HG03025 (cell line): ENCODE data around the gene TATDN2.

Source experiments
- ATAC-seq: cut with Tn5 transposase; IDR thresholded peaks from one replicate; pipeline ENCODE4 v1.9.1; 2021; ENCODE audit warnings: mild to moderate bottlenecking, moderate library complexity; ENCODE audit not compliant: unreplicated experiment, low FRiP score

TATDN2 gene

DNA sequence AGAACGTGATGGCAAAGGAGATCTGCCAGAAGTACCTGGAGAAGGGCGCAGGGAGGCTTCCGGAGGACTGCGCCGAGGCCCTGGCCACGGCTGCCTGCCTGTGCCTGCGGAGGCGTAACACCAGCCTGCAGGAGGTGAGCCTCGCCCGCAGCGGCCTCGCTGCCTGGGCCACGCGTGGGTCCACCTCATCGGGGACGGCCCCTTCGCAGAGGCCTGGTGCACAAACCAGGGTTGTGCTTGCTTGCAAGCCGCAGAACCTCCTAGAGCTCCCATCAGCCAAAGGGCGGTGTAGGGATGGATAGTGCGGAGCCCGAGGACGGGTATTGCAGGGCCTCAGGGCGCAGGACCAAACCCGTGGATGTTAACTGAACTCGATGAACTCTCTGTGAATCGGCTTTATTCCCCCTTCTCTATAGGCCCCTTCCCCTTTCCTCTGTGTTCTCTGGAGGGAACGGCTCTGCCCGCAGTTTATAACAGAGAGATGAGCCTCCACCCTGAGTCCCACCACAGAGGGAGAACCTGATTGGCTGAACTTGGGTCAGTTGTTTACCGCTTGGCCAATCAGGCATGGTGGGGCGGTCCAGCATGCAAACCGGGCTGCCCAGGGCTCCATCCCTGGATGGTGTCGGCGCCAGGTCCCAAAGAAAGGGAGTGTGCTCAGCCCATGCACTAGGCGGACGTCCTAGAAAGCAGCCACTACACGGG, 13.6 kb upstream of the TATDN2 start:
- ATAC-seq, result no peak

DNA sequence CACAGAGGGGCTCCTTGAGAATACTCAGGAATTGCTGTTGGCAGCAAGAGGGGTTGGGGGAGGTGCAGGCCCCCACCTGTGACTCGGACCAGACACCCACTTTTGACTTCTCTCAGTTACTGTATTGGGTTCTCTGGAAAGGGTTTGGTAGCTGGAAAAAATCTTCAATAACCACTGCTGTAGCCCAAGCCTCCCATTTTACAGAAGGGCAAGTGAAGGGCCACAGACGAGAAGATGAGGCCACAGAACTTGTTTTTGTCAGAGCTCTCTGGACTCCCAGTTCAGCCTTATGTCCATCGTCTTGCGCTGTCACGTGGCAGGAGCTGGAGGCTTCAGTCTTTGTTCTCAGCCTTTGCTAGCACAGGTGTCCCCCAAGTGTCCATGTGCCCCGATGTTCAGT, 12.7 kb upstream of the TATDN2 start:
- ATAC-seq, result no peak

DNA sequence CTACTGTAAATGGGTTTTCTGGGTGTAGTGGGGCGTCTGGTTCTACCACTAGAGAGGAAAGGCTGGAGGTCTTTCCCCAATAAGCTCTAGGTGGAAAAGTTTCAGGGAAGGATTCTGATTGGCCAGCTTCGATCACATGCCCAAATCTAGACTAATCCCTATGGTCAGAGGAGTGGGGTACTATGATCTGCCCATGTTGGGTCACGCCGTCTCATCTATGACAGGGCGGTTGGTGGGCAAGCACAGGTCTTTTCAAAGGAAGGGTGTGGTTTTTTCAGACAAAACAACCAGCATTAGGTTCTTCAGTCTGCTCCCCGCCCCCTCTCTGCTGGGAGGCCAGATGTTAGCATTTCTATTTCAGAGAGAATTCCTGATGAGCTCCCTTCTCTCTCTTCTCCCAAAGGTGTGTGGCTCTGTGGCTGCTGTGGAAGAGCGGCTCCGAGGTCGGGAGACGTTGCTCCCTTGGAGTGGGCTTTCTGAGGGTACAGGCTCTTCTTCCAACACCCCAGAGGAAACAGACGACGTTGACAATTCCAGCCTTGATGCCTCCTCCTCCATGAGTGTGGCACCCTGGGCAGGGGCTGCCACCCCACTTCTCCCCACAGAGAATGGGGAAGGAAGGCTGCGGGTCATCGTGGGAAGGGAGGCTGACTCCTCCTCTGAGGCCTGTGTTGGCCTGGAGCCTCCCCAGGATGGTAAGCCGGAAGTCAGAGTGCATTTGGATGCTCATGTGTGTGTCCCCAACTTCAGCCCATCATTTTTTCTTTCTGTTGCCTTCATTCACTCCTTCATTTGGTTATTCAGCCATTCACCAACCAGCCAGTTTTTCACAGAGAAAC, 9.7 kb upstream of the TATDN2 start:
- ATAC-seq, result no peak

DNA sequence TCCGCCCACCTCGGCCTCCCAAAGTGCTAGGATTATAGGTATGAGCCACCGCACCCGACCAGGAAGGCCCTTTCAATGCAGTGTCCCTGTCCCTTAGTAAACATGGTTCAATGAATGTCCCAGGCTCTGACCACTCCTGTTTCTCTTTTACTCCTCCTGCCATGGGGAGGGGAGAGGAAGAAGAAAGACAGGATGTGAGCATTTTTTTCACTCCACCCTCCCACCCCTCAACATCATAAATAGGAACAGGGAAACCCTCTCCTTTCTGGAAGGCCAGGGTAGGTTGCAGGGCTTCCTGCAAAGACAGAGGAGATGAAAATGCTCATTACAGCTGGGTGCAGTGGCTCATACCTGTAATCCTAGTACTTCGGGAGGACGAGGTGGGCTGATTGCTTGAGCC, 7.5 kb upstream of the TATDN2 start:
- ATAC-seq, result no peak

DNA sequence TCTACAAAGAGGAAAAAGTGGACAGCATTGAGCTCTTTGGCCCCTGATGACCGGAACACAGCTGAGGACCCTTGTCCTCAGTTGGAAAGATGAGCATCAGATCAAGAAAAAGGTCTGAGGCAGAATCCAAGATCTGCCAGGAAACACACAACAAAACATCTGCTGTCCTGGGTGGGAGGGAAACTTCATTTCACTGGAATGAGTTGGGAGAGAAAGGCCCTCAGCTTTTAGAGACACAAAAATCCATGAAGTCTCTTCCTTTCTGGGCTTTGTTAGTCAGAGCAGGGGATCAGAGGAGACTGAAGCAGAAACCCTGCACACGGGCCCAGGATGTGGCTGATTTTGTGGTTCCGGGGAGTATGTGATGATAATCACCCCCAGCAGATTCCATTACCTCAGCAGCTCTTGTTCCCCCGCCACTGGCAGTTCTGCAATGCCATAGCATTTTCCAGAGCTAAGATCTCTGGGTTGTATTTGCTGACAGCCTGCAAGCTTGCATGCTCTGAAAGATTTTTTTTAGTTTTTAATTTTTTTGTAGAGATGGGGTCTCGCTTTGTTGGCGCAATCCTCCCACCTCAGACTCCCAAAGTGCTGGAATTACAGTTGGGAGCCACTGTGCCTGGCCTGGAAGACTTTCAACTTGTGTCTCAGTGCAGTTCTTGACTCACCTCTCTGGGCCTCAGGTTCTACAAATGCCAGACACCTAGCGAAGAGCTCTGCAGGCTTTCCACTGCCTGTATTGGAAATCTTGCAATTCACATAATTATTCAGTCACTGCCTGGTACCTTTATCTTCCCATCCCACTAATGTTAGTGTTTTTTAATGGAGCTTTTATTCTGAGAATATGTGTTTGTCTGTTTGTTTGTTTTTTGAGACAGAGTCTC, 5.8 kb upstream of the TATDN2 start:
- no peak for ATAC-seq

DNA sequence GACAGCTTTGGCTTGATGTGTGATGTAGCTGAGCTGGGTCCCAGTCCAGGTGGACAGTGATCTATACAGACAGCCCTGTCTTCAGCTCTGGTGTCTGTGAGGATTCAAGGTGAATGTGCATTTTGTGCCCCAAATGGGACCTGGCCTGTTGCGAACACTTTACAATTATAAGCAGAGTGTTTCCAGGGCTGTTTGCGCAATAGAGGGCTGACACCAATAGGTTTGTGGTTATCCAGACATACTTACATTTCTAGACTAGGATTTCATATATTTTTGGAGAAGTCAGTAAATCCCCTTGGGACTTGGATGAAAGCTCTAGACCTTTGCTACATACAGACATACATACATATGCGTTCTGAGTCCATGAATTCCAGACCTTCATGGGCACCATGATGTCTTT, 4.2 kb upstream of the TATDN2 start:
- ATAC-seq, result no peak

DNA sequence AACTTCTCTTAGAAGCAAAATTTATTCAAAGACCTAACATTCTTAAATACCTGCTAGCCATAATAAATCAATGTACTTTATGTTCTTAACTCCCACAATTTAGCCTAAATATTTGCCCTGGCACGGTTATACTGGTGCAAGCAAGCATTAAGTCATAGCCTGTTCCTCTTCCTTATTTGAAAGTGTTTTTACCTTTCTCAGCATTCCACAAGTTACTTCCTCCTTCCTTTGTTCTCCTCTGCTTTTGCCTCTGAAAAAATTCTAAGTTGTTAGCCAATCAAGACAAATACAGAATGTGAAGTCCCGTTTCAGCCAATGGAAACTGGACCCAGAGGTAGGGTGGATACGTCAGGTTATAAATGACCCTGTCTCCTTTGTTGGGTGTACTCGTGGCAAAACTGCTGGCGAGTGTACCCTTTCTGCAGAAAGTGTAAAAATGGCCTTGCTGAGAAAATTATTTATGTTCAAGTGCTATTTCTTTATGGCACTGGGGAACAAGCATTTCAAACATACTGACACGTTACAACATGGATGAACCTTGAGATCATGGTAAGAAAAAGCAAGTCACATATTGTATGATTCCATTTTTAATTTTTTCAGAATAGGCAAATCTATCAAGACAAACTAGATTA, 3.1 kb upstream of the TATDN2 start:
- no peak for ATAC-seq

DNA sequence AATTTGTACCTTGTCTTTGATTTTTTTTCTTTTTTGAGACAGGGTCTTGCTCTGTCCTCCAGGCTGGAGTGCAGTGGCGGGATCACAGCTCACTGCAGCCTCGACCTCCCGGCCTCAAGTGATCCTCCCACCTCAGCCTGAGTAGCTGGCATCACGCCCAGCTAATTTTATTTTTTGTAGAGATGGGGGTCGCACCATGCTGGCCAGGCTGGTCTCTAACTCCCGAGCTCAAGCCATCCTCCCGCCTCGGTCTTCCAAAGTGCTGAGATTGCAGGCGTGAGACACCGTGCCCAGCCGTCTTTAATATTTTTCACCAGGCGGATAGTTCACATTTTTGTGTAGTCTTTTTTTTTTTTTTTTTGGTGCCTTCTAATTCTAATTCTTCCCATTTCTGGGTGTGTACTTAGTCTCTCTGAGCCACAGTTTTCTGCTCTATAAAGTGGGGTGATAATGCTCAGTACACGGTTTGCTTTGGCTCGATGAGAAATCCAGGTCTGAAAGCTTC, 528 bp upstream of the TATDN2 start:
- no peak for ATAC-seq

DNA sequence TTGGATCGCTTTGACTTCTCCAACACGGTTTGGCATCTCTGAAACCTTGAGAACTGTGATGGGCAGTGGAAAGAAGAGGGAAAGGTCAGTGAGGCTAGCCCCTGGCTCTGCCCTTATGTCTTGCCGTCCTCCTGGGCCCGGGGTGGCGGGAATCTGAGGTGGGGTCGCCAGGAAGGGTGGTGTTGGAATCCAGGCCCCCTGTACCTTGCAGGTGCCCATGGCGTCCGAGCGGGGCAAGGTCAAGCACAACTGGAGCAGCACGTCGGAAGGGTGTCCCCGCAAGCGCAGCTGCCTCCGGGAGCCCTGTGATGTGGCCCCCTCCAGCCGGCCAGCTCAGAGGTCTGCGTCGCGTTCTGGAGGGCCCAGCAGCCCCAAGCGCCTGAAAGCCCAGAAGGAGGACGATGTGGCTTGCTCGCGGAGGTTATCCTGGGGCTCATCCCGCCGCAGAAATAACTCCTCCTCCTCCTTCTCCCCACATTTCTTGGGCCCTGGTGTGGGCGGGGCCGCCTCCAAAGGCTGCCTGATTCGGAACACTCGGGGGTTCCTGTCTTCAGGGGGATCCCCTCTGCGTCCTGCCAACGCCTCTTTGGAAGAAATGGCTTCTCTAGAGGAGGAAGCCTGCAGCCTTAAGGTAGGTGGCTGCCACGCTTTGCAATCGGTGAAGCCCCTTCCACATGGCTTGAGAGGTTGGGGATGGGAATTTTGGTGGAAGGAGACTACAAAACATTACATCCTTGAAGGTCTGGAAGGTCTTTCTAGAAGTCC, 907 bp downstream of the TATDN2 start:
- ATAC-seq, result no peak

DNA sequence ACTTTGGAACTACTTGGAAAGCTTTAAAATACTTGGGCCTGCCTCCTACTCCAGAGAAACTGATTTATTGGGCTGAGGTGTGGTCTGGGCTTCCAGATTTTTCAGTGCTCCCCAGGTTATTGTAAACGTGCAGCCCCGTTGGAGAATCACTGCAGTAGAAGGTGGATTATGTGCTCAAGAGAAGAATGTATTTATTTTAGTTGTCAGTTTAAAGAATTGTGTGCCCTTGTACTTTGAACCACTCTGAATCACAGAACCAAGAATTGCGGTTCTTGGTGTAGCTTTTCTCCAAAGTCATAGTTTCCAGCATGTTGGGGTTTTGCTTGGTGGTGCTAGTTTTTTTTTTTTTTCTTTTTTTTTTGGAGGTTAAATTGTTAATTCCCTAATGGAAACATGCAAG, 1.6 kb downstream of the TATDN2 start:
- ATAC-seq, result no peak

DNA sequence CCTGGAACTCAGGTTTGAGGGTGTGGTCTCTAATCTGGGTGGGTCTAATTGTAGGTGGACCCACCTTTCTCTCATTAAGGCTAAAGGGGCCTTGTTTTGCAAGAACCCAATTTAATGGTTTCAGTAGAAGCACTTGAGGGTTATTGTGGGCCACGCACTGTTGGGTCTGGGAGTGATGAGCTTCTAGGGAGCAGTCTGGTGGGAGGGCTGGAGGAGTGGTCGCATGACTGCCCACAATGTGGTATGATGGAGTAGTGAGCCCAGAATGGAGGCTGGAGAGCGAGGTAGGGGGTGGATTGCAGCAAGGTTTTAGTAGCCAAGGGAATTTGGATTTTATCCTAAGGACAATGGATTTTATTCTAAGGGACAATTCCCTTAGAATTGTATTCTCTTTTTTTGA, 2.7 kb downstream of the TATDN2 start:
- no peak for ATAC-seq

DNA sequence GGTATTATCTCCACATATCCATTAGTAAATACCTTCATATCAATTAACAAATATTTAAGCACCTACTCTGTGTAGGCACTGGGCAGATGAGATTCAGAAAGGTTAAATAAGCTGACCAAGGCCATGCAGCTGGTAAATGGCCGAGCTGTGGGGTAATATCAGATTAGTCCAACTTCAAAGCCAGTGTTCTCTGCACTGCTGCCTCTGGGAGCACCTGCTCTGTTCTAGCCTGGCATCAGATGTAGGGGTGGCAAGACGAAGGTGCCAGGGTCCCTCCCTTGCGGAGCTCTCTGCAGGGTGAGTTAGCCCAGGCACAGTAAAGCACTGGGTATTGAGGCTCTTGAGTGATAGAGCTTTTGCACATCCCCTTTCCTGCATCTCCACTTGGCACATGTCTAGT, 5.5 kb downstream of the TATDN2 start:
- ATAC-seq, result no peak

DNA sequence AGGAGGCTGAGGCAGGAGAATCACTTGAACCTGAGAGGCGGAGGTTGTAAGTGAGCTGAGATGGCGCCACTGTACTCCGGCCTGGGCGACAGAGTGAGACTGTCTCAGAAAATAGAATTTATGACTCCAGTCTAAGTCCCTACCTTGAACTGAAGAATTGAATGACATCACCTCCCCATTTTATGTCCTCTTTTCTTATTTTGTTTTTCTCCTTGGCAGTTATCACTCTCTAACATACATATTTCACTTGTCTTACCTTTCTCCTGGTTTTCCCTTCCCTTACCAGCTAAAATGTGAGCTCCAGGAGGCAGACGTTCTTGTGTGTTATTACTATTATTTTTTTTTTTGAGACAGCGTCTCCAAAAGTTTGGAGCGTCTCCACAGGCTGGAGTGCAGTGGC, 7.6 kb downstream of the TATDN2 start:
- no peak for ATAC-seq

DNA sequence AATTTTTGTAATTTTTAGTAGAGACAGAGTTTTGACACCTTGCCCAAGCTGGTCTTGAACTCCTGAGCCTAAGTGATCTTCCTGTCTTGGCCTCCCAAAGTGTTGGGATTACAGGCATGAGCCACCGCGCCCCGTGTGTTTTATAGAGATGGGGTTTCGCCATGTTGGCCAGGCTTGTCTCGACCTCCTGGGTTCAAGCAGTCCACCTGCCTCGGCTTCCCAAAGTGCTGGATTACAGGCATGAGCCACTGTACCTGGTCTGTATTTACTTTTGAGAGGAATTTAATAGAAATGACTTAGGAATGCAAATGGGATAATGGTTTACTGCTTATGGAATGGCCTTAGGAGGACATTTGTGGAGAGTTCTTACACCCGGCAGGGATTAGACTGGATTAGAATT, 10.8 kb downstream of the TATDN2 start:
- ATAC-seq, result no peak

DNA sequence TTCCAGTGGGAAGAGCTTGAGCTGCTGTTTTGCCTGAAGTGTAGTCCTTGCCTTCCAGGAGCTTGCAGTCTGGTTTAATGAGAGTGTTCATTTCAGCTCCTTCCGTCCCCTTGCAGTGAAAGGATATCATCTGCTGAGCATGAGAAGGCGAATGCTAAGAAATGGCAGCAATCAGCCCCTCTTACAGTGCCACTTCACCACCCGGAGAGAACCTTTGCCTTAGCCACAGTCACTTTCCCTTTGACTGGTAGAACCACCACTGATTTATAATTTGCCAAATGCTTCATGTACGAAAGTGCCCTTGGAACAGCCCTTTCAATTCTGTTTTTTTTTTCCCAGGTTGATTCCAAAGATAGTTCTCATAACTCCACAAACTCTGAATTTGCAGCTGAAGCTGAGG, 11.5 kb downstream of the TATDN2 start:
- no peak for ATAC-seq

DNA sequence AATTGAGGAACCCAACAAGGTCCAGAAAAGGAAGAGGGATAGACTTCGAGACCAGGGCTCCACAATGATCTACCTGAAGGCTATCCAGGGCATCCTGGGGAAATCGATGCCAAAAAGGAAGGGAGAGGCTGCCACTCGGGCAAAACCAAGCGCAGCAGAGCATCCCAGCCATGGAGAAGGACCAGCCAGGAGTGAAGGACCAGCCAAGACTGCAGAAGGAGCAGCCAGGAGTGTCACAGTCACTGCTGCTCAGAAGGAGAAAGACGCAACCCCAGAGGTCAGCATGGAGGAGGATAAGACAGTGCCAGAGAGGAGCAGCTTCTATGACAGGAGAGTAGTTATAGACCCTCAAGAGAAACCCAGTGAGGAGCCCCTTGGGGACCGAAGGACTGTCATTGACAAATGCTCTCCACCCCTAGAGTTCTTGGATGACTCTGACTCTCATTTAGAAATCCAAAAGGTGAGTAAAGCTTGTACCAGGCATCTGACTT, 12.0 kb downstream of the TATDN2 start:
- ATAC-seq, result no peak

DNA sequence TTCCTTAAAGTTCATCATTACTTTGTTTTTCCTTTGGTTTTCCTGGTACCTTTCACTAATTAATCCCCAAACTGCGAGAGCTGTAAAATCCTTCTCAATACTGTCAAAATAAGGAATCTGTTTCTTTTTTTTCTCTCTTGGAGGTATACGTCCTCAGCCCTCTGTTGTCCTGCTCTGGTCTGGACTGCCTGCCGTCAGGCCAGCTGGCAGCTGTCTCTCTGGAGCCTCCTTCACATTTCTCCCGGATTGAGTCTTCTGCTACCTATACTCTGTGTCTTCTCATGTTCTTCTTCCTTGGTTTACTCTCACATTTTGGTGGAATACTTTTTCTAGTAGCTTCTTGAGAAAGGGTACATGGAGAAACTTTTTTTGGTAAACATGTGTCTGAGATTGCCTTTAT, 13.8 kb downstream of the TATDN2 start:
- ATAC-seq, result no peak

DNA sequence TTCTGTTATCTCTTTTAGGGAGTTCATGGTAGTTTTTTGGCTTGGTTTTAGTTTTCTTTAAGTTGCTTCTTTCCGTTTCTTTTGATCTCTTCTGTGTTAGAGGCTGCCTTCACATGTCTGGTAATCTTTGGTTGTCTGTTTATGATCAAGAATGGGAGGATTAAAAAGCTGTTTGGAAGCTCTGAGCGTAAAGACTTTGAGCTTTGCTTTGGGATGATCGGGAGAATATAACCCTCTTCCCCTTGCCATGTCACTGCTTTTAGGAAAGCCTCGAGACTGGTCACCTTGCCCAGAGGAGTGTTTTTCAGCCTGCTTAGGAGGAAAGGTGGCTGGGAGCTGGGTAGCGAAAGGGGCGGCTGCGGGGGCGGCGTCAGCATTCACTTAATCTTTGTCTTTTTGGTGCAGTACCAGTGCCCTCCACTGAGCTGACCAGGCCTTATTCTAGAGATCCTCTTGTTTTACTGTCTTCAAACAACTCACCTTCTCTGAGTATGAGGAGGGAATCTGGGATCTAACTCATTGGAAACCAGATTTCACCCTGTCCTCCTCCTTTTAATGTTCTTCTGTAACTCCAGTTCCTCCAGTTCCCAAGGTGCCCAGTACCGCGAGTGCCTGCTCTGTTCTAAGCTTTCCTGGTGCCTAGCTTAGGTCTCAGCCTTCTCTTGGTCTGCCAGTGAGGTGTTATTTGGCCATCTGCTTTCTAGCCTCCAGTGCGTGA, 15.5 kb downstream of the TATDN2 start:
- no peak for ATAC-seq

DNA sequence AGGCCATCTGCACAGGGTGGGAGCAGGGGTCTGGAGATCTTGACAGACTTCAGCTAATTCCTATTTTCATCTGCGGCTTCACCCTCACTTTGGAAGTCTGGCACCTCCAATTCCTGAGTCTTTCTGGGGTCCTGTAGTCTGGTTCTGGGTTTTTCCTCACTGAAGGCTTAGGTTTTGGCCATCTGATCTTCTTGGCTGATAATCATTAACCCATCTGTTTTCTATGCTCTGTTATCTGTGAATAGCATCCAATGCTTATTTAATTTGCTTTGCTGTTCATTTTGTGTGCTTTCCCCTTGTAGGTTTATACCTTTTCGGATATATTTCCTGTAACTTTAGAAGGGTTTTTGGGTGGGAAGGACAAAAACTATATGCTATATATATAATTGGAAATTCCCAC, 17.6 kb downstream of the TATDN2 start:
- no peak for ATAC-seq
